Measurements from ENCODE around the gene SBNO2.

Gene SBNO2

GRCh38 chr19:1093811-1094553 is 80.1 kb downstream of the SBNO2 start:
- Histone ChIP-seq H3K27ac (ENCODE audit: low read depth in 2 of 2, low read length in 2 of 2) (no peak overlapping the region), H3K4me3 (ENCODE audit: low read length in 2 of 2) (peak overlapping the region; percentile 73 to 93), H3K9ac (ENCODE audit: low read depth in 1 of 2, low read length in 2 of 2) (peak overlapping the region; percentile 80 to 90), H3K27me3 (ENCODE audit: control insufficient read depth in 2 of 2, insufficient read depth in 2 of 2, low read length in 2 of 2) (no peaks in the 10 kb centered on the region), H3K36me3 (ENCODE audit: control insufficient read depth in 2 of 2, insufficient read depth in 2 of 2, low read length in 2 of 2) (peaks cover 13 to 15% of the 10 kb centered on the region in 2 donors), H3K4me1 (ENCODE audit: control insufficient read depth in 2 of 2, insufficient read depth in 2 of 2, low read length in 2 of 2) (peaks cover 21 to 26% of the 10 kb centered on the region in 2 donors), H3K9me3 (ENCODE audit: control insufficient read depth in 2 of 2, low read length in 2 of 2) (no peaks in the 10 kb centered on the region)

DNA sequence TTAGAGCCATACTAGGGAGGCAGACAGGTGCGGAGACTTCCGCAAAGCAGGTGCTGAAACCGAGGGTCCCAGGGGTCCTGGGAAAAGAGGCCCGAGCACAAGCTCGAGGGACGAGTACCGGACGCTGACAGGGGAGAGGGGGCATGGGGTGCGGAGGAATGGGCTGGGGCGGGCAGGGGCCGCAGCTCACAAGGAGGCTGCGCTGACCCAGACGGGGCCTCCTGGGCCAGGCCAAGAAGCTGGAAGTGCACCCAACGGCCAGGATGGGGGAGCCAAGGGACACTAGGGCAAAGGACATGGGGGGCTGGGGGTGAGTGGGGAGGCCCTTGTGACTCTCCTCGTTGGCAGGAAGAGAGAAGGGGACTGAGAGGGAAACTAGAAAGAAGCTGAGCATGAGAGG is 80.7 kb downstream of the SBNO2 start:
- no peak overlapping the region for H3K4me3 ChIP-seq (ENCODE audit: low read length in 2 of 2)
- H3K27me3 ChIP-seq (ENCODE audit: control insufficient read depth in 2 of 2, insufficient read depth in 2 of 2, low read length in 2 of 2), result no peaks in the 10 kb centered on the region
- H3K9ac ChIP-seq (ENCODE audit: low read depth in 1 of 2, low read length in 2 of 2), result no peak overlapping the region
- peaks cover 16 to 24% of the 10 kb centered on the region in 2 donors for H3K4me1 ChIP-seq (ENCODE audit: control insufficient read depth in 2 of 2, insufficient read depth in 2 of 2, low read length in 2 of 2)
- H3K27ac ChIP-seq (ENCODE audit: low read depth in 2 of 2, low read length in 2 of 2), result no peak overlapping the region
- H3K9me3 ChIP-seq (ENCODE audit: control insufficient read depth in 2 of 2, low read length in 2 of 2), result no peaks in the 10 kb centered on the region
- H3K36me3 ChIP-seq (ENCODE audit: control insufficient read depth in 2 of 2, insufficient read depth in 2 of 2, low read length in 2 of 2), result peaks cover 13 to 18% of the 10 kb centered on the region in 2 donors

- no peak overlapping the region for H3K4me3 ChIP-seq (ENCODE audit: low read length in 2 of 2)
- peaks cover 12 to 24% of the 10 kb centered on the region in 2 donors for H3K4me1 ChIP-seq (ENCODE audit: control insufficient read depth in 2 of 2, insufficient read depth in 2 of 2, low read length in 2 of 2)
- no peak overlapping the region for H3K27ac ChIP-seq (ENCODE audit: low read depth in 2 of 2, low read length in 2 of 2)
- H3K36me3 ChIP-seq (ENCODE audit: control insufficient read depth in 2 of 2, insufficient read depth in 2 of 2, low read length in 2 of 2), result peaks cover 13 to 30% of the 10 kb centered on the region in 2 donors
- no peaks in the 10 kb centered on the region for H3K27me3 ChIP-seq (ENCODE audit: control insufficient read depth in 2 of 2, insufficient read depth in 2 of 2, low read length in 2 of 2)
- H3K9me3 ChIP-seq (ENCODE audit: control insufficient read depth in 2 of 2, low read length in 2 of 2), result no peaks in the 10 kb centered on the region
- H3K9ac ChIP-seq (ENCODE audit: low read depth in 1 of 2, low read length in 2 of 2), result no peak overlapping the region
Observed at GRCh38 chr19:1091544-1092175, 82.4 kb downstream of the SBNO2 start.

DNA sequence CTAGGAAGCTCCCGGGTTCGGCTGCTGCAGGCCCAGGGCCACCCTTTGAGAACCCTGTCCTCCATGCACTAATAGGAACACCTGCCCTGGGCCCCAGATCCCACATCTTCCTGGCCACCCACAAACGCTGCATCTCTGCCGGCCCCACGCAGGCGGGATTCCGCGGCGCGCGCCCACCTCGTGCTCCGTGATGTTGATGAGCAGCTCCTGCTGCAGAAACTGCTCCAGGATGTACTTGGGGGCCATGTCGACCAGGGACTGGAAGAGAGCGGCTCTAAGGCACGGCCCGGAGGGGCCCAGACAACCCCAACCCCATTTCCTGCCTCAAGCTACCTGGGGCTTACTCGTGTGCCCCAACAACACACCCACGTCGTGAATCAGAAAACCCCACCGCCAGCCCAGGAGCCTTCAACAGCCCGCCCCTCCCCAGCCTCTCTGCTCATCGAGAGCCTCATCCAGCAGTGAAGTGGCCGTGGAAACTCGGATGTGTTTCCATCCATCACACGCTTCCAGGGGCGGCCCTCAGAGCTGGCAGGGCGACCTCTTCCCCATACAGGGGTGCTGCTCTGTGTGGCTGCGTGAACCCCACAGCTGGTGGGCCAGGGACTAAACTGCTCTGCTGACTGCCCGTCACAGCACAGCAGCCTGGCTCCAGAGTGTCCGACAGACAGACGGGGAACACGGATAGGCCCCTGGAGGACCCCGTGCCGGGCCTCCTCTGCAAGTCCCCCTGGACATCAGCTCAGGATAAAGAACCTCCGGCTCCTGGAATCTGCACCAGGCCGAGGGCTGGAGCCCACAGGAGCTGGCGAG is 83.1 kb downstream of the SBNO2 start:
- Histone ChIP-seq H3K36me3 (ENCODE audit: control insufficient read depth in 2 of 2, insufficient read depth in 2 of 2, low read length in 2 of 2) (peaks cover 18 to 32% of the 10 kb centered on the region in 2 donors), H3K4me1 (ENCODE audit: control insufficient read depth in 2 of 2, insufficient read depth in 2 of 2, low read length in 2 of 2) (peaks cover 12 to 24% of the 10 kb centered on the region in 2 donors)

DNA sequence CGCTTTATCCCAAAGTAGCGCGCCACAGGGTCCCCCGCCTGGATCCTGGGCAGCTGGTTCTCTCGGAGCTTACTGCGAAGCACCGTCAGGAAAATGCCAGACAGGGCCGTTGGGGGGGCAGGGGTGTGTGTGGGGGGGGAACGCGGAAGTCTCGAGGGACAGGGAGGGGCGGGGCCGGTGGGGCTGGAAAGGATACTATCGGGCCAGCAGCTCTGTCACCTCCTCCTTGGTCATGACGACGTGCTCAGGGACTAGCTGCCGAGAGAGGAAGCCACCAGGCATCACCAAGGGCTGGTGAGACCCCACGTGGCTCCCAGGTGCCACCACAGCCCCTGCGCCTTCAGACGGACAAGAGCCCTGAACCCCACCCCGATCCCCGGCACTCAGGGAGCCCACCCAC is 84.2 kb downstream of the SBNO2 start:
- no peak overlapping the region for H3K27ac ChIP-seq (ENCODE audit: low read depth in 2 of 2, low read length in 2 of 2)
- no peak overlapping the region for H3K9ac ChIP-seq (ENCODE audit: low read depth in 1 of 2, low read length in 2 of 2)
- H3K9me3 ChIP-seq (ENCODE audit: control insufficient read depth in 2 of 2, low read length in 2 of 2), result no peaks in the 10 kb centered on the region
- H3K4me1 ChIP-seq (ENCODE audit: control insufficient read depth in 2 of 2, insufficient read depth in 2 of 2, low read length in 2 of 2), result peaks cover 12 to 20% of the 10 kb centered on the region in 2 donors
- H3K27me3 ChIP-seq (ENCODE audit: control insufficient read depth in 2 of 2, insufficient read depth in 2 of 2, low read length in 2 of 2), result no peaks in the 10 kb centered on the region
- peaks cover 26 to 40% of the 10 kb centered on the region in 2 donors for H3K36me3 ChIP-seq (ENCODE audit: control insufficient read depth in 2 of 2, insufficient read depth in 2 of 2, low read length in 2 of 2)
- no peak overlapping the region for H3K4me3 ChIP-seq (ENCODE audit: low read length in 2 of 2)

More for the DNA sequence above, 83.1 kb downstream of the SBNO2 start:
- H3K9me3 ChIP-seq (ENCODE audit: control insufficient read depth in 2 of 2, low read length in 2 of 2), result no peaks in the 10 kb centered on the region
- H3K27ac ChIP-seq (ENCODE audit: low read depth in 2 of 2, low read length in 2 of 2), result no peak overlapping the region
- H3K27me3 ChIP-seq (ENCODE audit: control insufficient read depth in 2 of 2, insufficient read depth in 2 of 2, low read length in 2 of 2), result no peaks in the 10 kb centered on the region
- H3K4me3 ChIP-seq (ENCODE audit: low read length in 2 of 2), result no peak overlapping the region
- no peak overlapping the region for H3K9ac ChIP-seq (ENCODE audit: low read depth in 1 of 2, low read length in 2 of 2)

- no peak overlapping the region for H3K4me3 ChIP-seq (ENCODE audit: low read length in 2 of 2)
- H3K36me3 ChIP-seq (ENCODE audit: control insufficient read depth in 2 of 2, insufficient read depth in 2 of 2, low read length in 2 of 2), result peaks cover 28 to 43% of the 10 kb centered on the region in 2 donors
- no peaks in the 10 kb centered on the region for H3K9me3 ChIP-seq (ENCODE audit: control insufficient read depth in 2 of 2, low read length in 2 of 2)
- H3K27me3 ChIP-seq (ENCODE audit: control insufficient read depth in 2 of 2, insufficient read depth in 2 of 2, low read length in 2 of 2), result peaks cover 0 to under 1% of the 10 kb centered on the region in 2 donors
- H3K4me1 ChIP-seq (ENCODE audit: control insufficient read depth in 2 of 2, insufficient read depth in 2 of 2, low read length in 2 of 2), result peaks cover 12 to 21% of the 10 kb centered on the region in 2 donors
- H3K9ac ChIP-seq (ENCODE audit: low read depth in 1 of 2, low read length in 2 of 2), result no peak overlapping the region
- H3K27ac ChIP-seq (ENCODE audit: low read depth in 2 of 2, low read length in 2 of 2), result peak overlapping the region in 1 of 2 donors; percentile 68
Observed at GRCh38 chr19:1089126-1089771, 84.8 kb downstream of the SBNO2 start.

GRCh38 chr19:1088416-1089010 is 85.6 kb downstream of the SBNO2 start:
- Histone ChIP-seq H3K4me3 (ENCODE audit: low read length in 2 of 2) (no peak overlapping the region), H3K36me3 (ENCODE audit: control insufficient read depth in 2 of 2, insufficient read depth in 2 of 2, low read length in 2 of 2) (peaks cover 29 to 43% of the 10 kb centered on the region in 2 donors), H3K27ac (ENCODE audit: low read depth in 2 of 2, low read length in 2 of 2) (peak overlapping the region; percentile 37 to 68), H3K4me1 (ENCODE audit: control insufficient read depth in 2 of 2, insufficient read depth in 2 of 2, low read length in 2 of 2) (peaks cover 11 to 14% of the 10 kb centered on the region in 2 donors), H3K9me3 (ENCODE audit: control insufficient read depth in 2 of 2, low read length in 2 of 2) (no peaks in the 10 kb centered on the region), H3K27me3 (ENCODE audit: control insufficient read depth in 2 of 2, insufficient read depth in 2 of 2, low read length in 2 of 2) (peaks cover 0 to 2% of the 10 kb centered on the region in 2 donors), H3K9ac (ENCODE audit: low read depth in 1 of 2, low read length in 2 of 2) (no peak overlapping the region)

GRCh38 chr19:1087813-1088415 is 86.2 kb downstream of the SBNO2 start:
- no peak overlapping the region for H3K9ac ChIP-seq (ENCODE audit: low read depth in 1 of 2, low read length in 2 of 2)
- no peaks in the 10 kb centered on the region for H3K9me3 ChIP-seq (ENCODE audit: control insufficient read depth in 2 of 2, low read length in 2 of 2)
- no peak overlapping the region for H3K4me3 ChIP-seq (ENCODE audit: low read length in 2 of 2)
- H3K27ac ChIP-seq (ENCODE audit: low read depth in 2 of 2, low read length in 2 of 2), result peak overlapping the region; percentile 37 to 68
- H3K36me3 ChIP-seq (ENCODE audit: control insufficient read depth in 2 of 2, insufficient read depth in 2 of 2, low read length in 2 of 2), result peaks cover 29 to 42% of the 10 kb centered on the region in 2 donors
- H3K4me1 ChIP-seq (ENCODE audit: control insufficient read depth in 2 of 2, insufficient read depth in 2 of 2, low read length in 2 of 2), result peaks cover 13 to 17% of the 10 kb centered on the region in 2 donors
- peaks cover 0 to 2% of the 10 kb centered on the region in 2 donors for H3K27me3 ChIP-seq (ENCODE audit: control insufficient read depth in 2 of 2, insufficient read depth in 2 of 2, low read length in 2 of 2)

DNA sequence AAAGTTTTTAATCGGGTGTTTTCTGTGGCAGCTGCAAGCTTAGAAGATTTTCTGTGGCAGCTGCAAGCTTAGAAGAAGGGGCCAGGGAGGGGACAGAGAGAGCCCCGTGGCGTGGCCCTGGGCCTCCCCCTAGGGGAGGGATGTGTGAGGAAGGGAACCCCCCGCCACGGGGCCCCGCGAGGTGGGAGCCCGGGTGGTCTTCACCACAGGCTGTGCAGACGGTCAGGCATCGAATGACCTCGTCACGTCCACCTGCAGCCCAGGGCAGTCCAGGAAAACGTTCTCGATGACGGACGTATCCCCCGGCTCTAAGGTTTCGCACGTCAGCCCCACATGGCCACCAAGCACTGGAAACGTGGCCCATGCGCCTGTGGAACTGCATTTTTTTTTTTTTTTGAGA is 87.5 kb downstream of the SBNO2 start:
- Histone ChIP-seq H3K27me3 (ENCODE audit: control insufficient read depth in 2 of 2, insufficient read depth in 2 of 2, low read length in 2 of 2) (peaks cover 0 to 2% of the 10 kb centered on the region in 2 donors), H3K27ac (ENCODE audit: low read depth in 2 of 2, low read length in 2 of 2) (no peak overlapping the region)

More for the DNA sequence above, 87.5 kb downstream of the SBNO2 start:
- Histone ChIP-seq H3K36me3 (ENCODE audit: control insufficient read depth in 2 of 2, insufficient read depth in 2 of 2, low read length in 2 of 2) (peaks cover 26 to 37% of the 10 kb centered on the region in 2 donors), H3K9me3 (ENCODE audit: control insufficient read depth in 2 of 2, low read length in 2 of 2) (no peaks in the 10 kb centered on the region), H3K4me3 (ENCODE audit: low read length in 2 of 2) (no peak overlapping the region), H3K9ac (ENCODE audit: low read depth in 1 of 2, low read length in 2 of 2) (no peak overlapping the region), H3K4me1 (ENCODE audit: control insufficient read depth in 2 of 2, insufficient read depth in 2 of 2, low read length in 2 of 2) (peaks cover 21% of the 10 kb centered on the region in 2 donors)

Measured in mucosa of rectum (tissue), 2 donors.